ENCODE measurements around the gene MYT1. TPM values are rescaled to one million over a fixed set of nuclear protein-coding genes. Genes with fewer than 3 reads are reported as not detected.
A peak's percentile ranks its signal among the peaks of the same experiment; 100 is the strongest.

Gene MYT1
- total RNA-seq, 1 donor from 2014 or later: not detected

GRCh38 chr20:64219730-64220129 is 55.5 kb downstream of the MYT1 start:
- no peak for ATAC-seq

GRCh38 chr20:64220420-64220819 is 56.2 kb downstream of the MYT1 start:
- ATAC-seq: no peak

GRCh38 chr20:64220891-64221527 is 56.8 kb downstream of the MYT1 start:
- ATAC-seq: no peak

GRCh38 chr20:64222291-64222735 is 58.1 kb downstream of the MYT1 start:
- peak; percentile 50 for ATAC-seq

GRCh38 chr20:64222851-64223525 is 58.7 kb downstream of the MYT1 start:
- no peak for ATAC-seq

GRCh38 chr20:64223526-64224067 is 59.3 kb downstream of the MYT1 start:
- ATAC-seq: peak; percentile 9

- ATAC-seq: no peak
Observed at GRCh38 chr20:64224351-64225170, 60.3 kb downstream of the MYT1 start.

GRCh38 chr20:64225171-64225595 is 60.9 kb downstream of the MYT1 start:
- no peak for ATAC-seq

GRCh38 chr20:64225828-64226598 is 61.8 kb downstream of the MYT1 start:
- no peak for ATAC-seq

GRCh38 chr20:64226686-64227580 is 62.7 kb downstream of the MYT1 start:
- ATAC-seq: no peak

- no peak for ATAC-seq
Observed at GRCh38 chr20:64228086-64228653, 63.9 kb downstream of the MYT1 start.

GRCh38 chr20:64228751-64229506 is 64.7 kb downstream of the MYT1 start:
- no peak for ATAC-seq

GRCh38 chr20:64229507-64230061 is 65.3 kb downstream of the MYT1 start:
- ATAC-seq: no peak

GRCh38 chr20:64230461-64231145 is 66.4 kb downstream of the MYT1 start:
- ATAC-seq: no peak

- no peak for ATAC-seq
Observed at GRCh38 chr20:64231621-64232550, 67.6 kb downstream of the MYT1 start.

GRCh38 chr20:64232794-64233193 is 68.5 kb downstream of the MYT1 start:
- ATAC-seq: no peak

- ATAC-seq: no peak
Observed at GRCh38 chr20:64233725-64234124, 69.5 kb downstream of the MYT1 start.

- ATAC-seq: no peak
Observed at GRCh38 chr20:64234291-64234791, 70.1 kb downstream of the MYT1 start.
